ENCODE measurements around the gene PITX2.
A peak's percentile ranks its signal among the peaks of the same experiment; 100 is the strongest.
"Not testable (repeated sequence)": the region's sequence is repeated elsewhere in the genome, so short reads cannot be mapped to it uniquely, and the experiment has no call there.

The PITX2 gene

GRCh38 chr4:110589297-110589696, 33.6 kb downstream of the PITX2 start:
- no peak for TF ChIP-seq CTCF (IDR thresholded peaks at IDR 0.05; ENCODE audit: low read depth, low read length)
- no peak overlapping the region for H3K4me3 ChIP-seq (ENCODE audit: low read depth, low read length)
- in situ Hi-C loops (cut with HindIII; ENCODE audit: low sequenced_read_pairs) = no loop called here
- no peak for DNase-seq (ENCODE audit: low read depth, low spot score)

- H3K4me3 ChIP-seq (ENCODE audit: low read depth, low read length) = no peak overlapping the region
- in situ Hi-C loops (cut with HindIII; ENCODE audit: low sequenced_read_pairs) = no loop called here
- DNase-seq (ENCODE audit: low read depth, low spot score) = no peak
- TF ChIP-seq CTCF (IDR thresholded peaks at IDR 0.05; ENCODE audit: low read depth, low read length) = no peak
Observed at GRCh38 chr4:110587666-110588285, 35.1 kb downstream of the PITX2 start.

- DNase-seq (ENCODE audit: low read depth, low spot score) = peak; percentile 83
- in situ Hi-C loops (cut with HindIII; ENCODE audit: low sequenced_read_pairs) = no loop called here
- peak overlapping the region; percentile 18 for H3K4me3 ChIP-seq (ENCODE audit: low read depth, low read length)
- peak; percentile 70 for TF ChIP-seq CTCF (IDR thresholded peaks at IDR 0.05; ENCODE audit: low read depth, low read length)
Observed at GRCh38 chr4:110586131-110586850, 36.6 kb downstream of the PITX2 start.

- DNase-seq (ENCODE audit: low read depth, low spot score); in situ Hi-C loops (cut with HindIII; ENCODE audit: low sequenced_read_pairs); H3K4me3 ChIP-seq (ENCODE audit: low read depth, low read length): not testable (repeated sequence)
Observed at GRCh38 chr4:110576696-110577095, 46.2 kb downstream of the PITX2 start.

Measured in astrocyte of the spinal cord (primary cell).